ENCODE data around the gene FGF12. TPM values are rescaled to one million over a fixed set of nuclear protein-coding genes. Genes with fewer than 3 reads are reported as not detected.
A peak's percentile ranks its signal among the peaks of the same experiment; 100 is the strongest.
"Not testable (repeated sequence)": the region's sequence is repeated elsewhere in the genome, so short reads cannot be mapped to it uniquely, and the experiment has no call there.

Gene FGF12
- 0.69 and 2.0 TPM in 2 replicates for total RNA-seq (2014; rRNA removed; shearing (Covaris generic))

DNA sequence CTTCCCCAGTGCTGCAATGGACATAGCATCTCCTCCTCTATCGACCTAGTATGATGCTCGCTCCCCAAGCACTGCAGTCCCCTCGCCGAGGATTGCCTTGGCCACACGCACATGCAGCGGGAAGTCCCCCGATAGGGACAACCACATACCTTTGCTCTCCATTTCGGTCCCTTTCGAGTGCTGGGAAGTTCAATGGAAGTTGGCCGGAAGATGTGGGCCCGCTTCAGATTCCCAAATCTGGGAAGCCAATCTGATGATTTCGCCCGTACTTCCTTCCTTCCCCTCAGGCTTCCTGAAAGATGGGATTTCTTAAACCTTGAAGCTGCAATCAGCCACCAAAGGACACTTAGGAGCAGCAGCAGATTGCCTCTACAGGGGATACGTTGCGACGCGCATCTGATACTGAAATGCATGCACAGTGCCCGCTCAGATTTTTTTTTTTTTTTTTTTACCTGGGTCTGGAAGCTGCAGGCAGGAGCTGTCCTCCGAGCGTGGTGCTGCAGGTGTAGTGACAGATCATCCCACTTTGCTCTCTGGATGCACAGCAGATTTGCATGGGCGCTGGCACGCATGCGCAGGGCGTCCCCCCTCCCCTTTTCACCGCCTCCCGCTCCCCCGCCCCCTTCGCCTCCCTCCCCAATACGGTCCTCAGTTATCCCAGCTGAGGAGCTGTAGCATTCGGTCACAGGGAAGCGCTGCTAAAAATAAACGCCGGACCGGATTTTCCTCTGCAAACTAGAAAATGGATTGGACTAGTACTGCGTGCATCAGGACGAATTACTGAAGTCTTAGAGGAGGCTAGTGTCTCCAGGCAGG lies at the start of gene FGF12:
TSS of gene FGF12 (minus strand) at position 510 of the 816 bp plus-strand sequence.
- peak; percentile 60 for DNase-seq (ENCODE audit: low read depth)

DNA sequence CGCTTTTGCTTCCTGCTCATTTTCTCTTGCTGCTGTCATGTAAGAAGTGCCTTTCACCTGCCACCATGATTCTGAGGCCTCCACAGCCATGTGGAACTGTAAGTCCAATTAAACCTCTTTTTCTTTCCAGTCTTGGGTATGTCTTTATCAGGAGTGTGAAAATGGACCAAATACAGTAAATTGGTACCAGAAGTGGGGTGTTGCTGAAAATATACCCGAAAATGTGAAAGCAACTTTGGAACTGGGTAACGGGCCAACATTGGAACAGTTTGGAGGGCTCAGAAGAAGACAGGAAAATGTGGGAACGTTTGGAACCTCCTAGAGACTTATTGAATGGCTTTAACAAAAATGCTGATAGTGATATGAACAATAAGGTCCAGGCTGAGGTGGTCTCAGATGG lies 47.0 kb upstream of the FGF12 start:
- DNase-seq (ENCODE audit: low read depth) = not testable (repeated sequence)

DNA sequence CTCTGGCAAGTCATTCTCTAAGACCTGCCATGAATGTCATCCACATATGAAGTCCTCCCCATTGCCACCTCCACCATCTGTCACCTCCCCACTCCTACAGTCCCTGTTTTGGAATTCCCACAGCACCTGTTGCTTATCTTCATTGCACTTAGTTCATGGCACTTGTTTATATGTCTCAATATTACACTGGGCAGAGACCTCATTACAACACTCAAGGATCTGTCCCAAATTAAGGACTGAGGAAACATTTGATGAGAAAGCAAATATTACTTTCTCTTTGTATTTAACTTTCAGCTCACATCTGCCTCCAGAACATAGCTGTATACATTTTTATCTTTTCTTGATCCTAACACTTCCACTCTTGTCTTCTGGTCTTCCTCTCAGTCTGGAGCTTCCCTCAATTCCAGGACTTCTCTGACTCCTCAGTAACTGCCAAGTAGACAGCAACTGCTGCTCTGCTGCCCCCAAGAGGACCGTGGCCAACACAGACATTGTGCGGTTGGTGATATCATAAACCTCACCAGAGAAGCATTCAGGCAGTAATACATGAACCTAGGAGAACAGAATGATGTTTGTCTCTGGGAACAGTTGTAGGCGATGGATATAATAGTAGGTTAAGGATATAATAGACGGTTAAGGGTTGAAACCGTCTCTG lies 45.0 kb upstream of the FGF12 start:
- peak; percentile 35 for DNase-seq (ENCODE audit: low read depth)

DNA sequence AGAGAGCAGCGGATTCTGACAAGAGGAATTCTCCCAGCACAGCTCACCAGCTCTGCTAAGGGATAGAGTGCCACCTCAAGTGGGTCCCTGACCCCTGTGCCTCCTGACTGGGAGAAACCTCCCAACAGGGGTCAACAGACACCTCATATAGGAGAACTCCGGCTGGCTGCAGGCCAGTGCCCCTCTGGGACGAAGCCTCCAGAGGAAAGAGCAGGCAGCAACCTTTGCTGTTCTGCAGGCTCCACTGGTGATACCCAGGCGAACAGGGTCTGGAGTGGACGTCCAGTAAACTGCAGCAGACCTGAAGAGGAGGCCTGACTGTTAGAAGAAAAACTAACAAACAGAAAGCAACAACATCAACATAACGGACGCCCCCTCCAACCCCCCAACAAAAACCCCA lies 31.3 kb upstream of the FGF12 start:
- no peak for DNase-seq (ENCODE audit: low read depth)

DNA sequence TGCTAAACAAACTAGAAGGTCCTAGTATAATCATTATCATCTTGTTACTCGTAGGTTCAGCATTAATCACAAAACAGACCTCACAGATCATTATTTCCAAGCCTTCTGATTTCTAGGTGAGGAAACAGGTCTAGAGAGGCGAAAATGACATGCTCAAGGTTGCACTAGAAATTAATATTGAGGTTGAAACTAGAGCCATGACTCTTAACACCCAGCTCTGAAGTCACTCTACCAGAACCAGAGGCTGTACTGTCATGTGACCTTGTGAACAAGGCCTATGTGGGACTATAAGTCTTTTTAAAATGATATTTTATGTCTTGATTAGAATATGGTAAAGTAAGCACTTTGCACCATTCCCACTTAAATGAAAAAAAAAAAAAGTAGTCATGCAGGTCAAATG lies 23.8 kb upstream of the FGF12 start:
- no peak for DNase-seq (ENCODE audit: low read depth)

DNA sequence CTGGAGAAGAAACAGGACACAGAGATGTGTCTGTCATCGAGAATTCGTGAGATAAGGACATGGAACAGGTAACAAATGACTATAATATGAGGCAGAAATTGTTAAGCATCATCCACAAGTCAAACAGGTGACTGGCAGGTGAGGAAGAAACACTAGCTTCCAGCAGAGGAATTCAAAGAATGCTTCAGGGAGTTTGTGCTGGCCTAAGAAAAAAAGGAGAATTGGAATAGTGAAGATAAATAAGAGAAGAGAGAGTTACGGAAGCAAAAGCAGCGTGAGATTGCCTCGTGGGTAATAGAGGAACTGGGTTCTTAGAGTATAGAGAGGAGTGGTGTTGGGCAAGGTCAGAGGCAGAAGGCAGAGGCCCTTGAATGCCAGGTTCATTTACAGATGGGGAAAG lies 22.9 kb upstream of the FGF12 start:
- DNase-seq (ENCODE audit: low read depth) = no peak

DNA sequence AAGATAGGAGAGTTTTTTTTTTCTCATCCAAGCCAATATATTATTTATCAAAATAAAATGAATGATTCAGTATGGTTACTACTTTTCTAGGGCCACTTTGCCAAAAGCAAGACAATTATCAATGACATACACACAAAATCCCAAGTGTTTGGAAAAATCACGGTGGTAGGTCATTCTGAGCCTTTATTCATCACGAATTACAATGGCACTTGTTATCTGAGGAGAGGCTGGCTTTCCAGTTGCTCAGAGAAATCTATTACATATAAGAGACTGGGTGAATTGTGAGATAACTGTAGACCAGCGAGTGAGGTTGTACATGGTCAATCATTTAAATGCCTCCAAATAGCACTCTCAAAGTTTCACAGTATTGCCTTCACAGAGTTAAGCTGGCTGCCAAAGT lies 20.4 kb upstream of the FGF12 start:
- DNase-seq (ENCODE audit: low read depth) = no peak

DNA sequence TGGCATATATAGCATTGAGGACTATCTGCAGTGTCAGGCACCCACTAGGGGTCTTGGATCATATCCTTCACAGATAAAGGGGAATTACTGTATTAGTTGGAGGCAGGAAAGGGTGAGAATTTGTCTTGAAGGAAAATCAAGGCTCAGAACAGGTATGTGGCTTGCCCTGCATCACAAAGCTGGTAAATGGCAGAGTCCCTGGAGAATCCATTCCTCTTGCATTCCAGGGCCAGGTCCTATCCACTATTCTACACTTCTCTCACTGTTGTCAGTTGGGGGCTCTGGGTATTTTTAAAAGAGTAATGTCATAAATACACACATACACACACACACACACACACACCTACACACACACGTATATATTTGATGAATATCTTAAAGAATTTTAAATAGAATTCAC lies 19.8 kb upstream of the FGF12 start:
- no peak for DNase-seq (ENCODE audit: low read depth)

DNA sequence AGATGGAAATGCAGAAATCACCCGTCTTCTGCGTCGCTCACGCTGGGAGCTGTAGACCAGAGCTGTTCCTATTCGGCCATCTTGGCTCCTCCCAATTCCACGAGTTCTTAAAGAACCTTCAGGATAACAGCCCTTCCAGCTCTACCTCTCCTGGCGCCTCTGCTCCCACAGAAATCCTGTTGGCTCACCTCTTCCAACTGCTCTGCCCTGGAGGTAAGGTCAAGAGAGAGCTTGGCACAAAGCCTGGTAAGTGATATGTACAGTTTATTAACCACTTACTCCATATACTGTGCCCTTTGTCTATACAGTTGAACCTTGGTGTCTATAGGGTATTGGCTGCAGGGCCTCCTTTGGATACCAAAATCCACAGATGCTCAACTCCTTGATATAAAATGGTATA lies 17.8 kb upstream of the FGF12 start:
- no peak for DNase-seq (ENCODE audit: low read depth)

DNA sequence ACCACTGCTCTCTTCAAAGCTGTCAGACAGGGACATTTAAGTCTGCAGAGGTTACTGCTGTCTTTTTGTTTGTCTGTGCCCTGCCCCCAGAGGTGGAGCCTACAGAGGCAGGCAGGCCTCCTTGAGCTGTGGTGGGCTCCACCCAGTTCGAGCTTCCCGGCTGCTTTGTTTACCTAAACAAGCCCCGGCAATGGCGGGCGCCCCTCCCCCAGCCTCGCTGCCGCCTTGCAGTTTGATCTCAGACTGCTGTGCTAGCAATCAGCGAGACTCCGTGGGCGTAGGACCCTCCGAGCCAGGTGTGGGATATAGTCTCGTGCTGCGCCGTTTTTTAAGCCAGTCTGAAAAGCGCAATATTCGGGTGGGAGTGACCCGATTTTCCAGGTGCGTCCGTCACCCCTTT lies 17.3 kb upstream of the FGF12 start:
- not testable (repeated sequence) for DNase-seq (ENCODE audit: low read depth)

DNA sequence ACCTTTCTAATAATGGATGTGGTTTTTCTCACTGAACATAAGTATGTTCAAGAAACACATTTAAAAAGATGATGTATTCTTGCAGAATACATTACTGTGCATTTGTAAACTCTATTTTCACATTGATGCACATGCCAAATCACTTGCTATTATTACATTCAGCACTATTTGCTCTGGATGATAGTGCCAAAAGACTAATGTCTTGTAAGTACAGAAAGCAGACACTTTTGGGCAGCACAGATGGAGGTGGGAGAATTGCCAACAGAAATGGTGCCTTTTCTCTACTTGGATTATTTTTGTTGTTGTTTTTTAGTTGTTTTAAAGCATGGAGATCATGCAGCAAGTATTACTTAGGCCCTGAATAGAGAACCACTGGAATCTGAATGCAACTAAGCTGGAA lies 10.2 kb upstream of the FGF12 start:
- no peak for DNase-seq (ENCODE audit: low read depth)

DNA sequence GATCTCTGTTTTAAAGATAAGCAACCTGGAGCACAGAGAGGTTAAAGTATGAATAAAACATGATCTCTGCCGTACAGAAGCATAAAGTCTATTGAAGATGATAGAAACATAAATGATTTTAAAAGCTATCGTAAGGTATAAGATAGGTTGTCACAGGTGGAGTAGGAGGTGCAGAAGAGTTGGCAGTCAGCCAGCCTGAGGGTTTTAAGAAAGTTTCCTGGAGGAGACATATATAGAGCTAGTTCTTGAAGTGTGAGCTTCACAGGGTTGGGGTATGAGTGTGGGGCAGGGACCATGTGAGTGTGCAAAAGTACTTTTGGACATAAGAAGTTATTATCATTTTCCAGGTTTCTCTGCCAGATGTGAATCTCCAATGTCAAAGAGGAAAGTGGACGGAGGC lies 3.9 kb upstream of the FGF12 start:
- no peak for DNase-seq (ENCODE audit: low read depth)

DNA sequence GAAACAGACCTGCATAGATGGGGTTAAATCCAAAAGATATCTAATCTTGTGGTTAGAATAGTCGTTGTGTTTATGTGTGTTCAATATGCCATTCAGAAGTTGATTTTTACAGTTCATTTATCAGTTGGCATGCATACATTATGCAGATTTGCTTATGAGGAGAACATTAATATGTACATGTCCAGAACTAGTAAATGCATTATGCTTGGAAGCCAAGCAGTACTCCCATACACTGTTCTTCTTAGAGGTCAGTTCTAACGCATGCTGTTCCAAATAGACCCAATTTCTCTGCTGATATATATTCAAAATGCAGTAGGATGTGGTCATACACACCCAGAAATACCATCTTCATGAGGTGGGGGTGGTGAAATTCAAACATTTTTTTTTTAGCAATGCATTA lies 956 bp downstream of the FGF12 start:
- DNase-seq (ENCODE audit: low read depth) = no peak

DNA sequence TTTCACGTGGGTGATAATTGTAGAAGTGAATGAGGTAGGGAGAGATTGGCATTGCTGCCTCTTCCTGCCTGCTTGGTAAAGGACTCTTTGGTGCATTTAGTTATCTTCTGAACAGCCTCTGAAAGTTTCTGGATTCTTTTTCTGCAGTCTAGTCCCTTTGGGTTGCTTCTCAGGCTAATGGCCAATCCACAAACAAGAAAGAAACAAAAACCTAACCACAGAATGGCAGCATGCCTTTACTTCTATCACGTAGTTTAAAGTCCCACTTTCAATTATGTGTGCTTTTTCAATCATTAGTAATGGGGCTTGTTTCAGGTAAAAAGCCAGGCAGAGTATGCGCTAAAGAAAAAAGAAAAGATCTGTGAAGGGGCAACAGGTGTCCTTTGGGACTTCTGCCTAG lies 7.4 kb downstream of the FGF12 start:
- DNase-seq (ENCODE audit: low read depth) = no peak

DNA sequence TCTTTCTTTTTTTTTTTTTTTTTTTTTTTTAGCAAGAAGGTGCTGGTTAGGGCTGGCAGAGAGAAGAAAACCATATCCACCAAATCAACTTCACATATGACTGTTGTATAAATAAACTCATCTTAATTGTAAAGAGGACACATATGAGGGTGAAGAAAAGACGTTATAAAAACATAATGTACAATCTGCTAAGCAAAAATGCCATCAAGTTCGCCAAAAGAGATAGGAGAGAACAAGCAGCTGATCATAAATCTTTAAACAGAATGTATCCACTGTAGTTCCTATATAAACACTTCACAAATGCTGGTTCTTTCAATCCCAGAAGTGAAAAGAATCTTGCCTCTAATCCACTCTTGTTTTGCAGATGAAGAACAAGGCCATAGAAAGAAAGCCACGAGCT lies 9.2 kb downstream of the FGF12 start:
- DNase-seq (ENCODE audit: low read depth) = no peak

DNA sequence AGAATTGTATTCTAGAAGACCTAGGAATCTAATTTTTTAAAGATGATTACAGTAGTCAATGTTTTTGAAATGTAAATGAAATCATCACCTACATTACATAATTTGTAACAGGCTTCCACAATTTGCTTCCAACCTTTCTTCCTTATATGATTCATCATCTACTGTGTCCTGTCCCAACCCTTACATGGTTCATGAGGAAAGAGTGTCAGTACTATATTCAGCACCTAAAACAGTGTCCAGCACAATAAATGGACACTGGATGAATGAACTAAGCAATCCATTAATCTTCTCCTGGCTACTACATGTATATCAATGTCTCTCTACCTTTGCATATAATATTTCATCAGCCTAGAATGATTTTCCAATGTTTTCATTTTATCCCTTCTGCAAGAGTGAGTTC lies 12.2 kb downstream of the FGF12 start:
- DNase-seq (ENCODE audit: low read depth) = no peak

DNA sequence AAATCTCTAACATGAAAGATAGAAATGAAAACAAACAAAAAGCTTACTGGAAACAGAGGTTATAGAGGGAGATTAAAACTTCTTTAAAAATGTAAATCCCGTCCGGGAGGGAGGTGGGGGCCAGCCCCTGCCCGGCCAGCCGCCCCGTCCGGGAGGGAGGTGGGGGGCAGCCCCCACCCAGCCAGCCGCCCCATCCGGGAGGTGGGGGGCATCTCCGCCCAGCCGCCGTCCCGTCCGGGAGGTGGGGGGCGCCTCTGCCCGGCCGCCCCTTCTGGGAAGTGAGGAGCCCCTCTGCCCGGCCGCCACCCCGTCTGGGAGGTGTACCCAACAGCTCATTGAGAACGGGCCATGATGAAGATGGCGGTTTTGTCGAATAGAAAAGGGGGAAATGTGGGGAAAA lies 16.2 kb downstream of the FGF12 start:
- DNase-seq (ENCODE audit: low read depth) = not testable (repeated sequence)

DNA sequence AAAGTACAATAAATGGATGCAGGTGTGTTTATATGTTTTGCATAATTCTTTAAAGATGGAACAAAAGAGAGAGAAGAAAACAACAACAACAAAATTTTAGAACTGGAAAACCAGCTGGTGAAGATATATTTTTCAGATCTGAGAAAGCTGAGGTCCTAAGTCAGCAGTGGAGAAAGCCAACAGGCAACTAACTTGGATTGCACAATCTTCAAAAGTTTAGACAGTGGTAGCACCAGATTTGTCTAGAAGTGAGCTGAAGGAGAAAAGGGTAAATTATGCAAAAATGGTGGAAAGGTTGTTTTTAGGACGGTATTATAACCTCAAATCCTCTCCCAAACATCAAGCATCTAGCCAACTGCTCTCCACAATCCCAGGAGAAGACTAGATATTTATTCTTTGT lies 17.0 kb downstream of the FGF12 start:
- no peak for DNase-seq (ENCODE audit: low read depth)

DNA sequence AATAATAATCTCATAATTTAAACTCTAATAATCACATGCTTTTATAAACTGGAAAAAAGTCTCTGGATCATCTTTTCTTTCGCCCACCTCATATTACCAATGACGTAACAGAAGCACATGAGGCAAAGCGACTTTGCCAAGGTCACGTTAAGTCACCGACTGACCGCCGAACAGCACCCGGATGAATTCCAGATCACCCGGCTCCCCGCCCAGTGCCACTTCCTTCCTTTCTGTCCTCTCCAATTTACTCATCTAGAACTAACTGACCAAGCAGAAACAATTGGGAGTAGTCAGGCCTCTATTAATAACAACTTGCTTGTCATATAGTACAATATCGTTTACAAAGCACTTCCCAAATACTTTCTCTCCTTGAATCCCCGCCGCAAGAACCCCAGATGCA lies 21.1 kb downstream of the FGF12 start:
- no peak for DNase-seq (ENCODE audit: low read depth)

DNA sequence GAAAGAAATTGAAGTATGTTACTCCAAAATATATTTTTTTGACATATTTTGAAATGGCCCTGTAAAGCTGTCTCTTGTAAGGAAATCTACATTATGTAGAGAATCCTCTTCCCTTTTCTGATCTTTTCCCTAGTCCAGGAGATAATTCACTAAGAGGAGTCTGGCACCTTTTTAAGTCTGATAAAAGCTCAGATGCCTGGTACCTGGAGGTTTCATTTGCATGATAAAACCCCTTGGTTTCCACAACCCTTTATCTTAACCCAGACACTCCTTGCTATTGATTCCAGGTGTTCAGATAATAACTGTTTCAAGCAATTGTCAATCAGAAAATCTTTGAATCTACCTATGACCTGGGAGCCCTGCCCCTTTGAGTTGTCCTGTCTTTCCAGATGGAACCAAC lies 26.5 kb downstream of the FGF12 start:
- no peak for DNase-seq (ENCODE audit: low read depth)

DNA sequence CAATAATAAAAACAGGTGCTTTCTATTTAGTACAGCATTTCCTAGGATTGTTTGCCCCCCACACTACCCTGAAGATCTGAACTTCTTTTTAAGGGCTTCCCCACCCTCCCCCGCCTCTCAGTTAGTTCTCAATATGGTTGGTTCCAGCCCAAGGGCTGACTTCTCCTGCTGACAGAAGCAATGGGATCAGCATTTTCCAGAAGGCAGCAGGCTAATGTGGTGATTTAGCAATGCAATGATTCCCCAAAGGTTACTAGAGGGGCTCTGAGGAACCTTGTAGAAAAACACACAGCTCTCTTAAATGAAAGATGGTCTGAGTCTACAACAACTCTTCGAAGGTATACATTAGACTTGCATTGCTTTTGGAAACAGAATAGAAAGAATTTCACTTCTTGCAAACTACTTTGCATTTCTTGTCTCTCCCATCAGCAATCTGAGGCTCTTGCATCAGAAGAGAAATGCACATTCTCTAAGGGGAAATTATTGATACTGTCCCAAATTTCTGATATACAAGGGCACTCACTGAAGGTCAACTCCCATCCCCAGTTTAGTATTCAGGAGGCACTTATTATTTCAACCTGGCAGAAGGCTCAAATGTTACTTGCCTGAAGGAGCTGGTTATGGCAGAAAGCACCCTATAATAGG lies 30.3 kb downstream of the FGF12 start:
- no peak for DNase-seq (ENCODE audit: low read depth)

DNA sequence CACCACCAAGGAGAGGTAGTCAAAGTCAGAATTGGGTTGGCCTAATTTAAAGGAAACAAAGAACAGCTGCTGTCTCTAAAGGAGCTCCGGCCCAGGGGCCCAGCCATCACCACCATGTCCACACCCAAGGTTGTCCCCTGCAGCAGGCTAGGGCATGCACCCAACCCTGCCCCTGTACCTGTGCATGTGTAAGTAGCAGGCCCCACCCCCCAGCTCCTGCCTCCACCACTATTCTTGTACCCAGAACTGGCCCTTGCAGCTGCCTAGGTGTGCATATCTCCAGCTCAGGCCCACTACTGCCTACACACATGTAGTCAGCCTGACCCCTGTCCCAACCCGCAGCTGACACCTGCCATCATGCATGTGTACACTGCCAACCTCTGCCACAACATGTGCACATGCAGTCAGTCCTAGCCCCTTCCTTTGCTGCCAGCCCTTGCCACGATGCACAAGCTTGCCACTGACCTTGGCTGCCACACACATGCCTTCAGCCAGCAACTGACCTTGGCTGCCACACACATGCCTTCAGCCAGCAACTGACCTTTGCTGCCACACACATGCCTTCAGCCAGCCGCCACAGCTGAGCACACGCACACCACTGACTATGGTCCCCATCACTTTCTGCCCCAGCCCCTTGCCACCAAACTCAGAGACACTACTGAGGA lies 39.7 kb downstream of the FGF12 start:
- no peak for DNase-seq (ENCODE audit: low read depth)

DNA sequence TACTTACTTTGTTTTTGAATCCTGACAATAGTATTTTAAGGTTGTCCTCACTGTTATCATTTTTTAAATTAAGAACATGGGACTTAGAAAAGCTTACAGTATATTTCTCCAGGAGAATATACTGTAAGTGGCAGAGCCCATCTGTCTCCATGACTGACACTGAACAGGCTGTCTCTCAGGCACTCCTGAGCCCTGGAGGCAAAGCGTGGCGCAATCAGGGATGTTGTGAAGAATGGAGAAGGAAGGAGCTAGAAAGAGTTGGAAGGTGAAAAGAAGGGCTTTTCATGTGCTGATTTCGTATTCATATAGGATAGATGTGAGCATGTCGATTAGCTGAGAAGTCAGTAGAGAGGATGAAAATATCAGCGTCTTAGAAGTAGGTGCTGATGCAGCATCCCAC lies 41.5 kb downstream of the FGF12 start:
- no peak for DNase-seq (ENCODE audit: low read depth)
